GM12891 (cell line): ENCODE data around the gene WNT7B.

Experiments used
- POLR2A ChIP-seq: IDR thresholded peaks from 2 replicates; pipeline ENCODE4 v1.6.1; 2011; ENCODE audit warnings: low read depth, low read length, control low read depth
- POLR2AphosphoS5 ChIP-seq: IDR thresholded peaks from 2 replicates; pipeline ENCODE4 v1.6.1; 2011; ENCODE audit warnings: low read depth, low read length, control low read depth

DNA sequence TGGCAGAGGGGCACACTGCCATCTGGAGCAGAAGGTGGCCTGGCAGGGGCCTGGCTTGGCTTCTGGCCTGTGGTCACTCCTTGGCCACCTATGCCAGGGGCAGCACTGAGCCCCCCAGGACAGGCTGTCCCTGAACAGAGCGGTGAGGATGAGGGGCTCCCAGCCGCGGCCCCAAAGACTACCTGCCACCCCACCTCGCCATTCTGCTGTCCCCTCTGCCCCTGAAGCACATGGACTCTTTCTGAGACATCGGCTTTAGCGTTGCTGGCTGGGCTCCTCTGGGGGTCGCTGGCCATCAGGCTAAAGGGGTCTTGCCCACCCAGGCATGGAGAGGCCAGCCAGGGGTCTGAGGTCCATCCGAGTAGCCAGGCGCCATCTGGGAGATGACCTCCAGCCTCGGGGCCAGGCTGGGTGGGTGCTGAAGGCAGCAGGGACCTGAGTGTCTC is 87.8 kb downstream of the WNT7B start:
- TF ChIP-seq POLR2A (no peak), POLR2AphosphoS5 (no peak)
